AG04449 (cell line): ENCODE data around the gene TECPR1.

ENCODE experiments used
- CTCF ChIA-PET: fragments of 350-600 bp; formaldehyde crosslinking; extraction: SDS; loops from one replicate; lab custom pipeline; 2021; ENCODE audit warnings: antibody characterized with exemption; lab: Yijun Ruan, JAX
- POLR2A ChIA-PET: fragments of 400-600, 350-600 bp; formaldehyde crosslinking; extraction: SDS; loops from one replicate; lab custom pipeline; 2020; ENCODE audit warnings: antibody characterized with exemption, inconsistent platforms; lab: Yijun Ruan, JAX
- DNase-seq: peaks from one replicate; pipeline ENCODE4 v3.0.0-alpha.2; 2010; ENCODE audit warnings: low read depth, low spot score
- H3K4me3 ChIP-seq: 2 replicates; pipeline ENCODE4 v1.5.1; 2011; ENCODE audit warnings: low read depth, mild to moderate bottlenecking, control low read depth, low read length
- CTCF ChIP-seq: IDR thresholded peaks from one replicate; pipeline ENCODE4 v1.5.1; 2011; ENCODE audit warnings: mild to moderate bottlenecking, moderate library complexity, low read length, control low read depth, inconsistent platforms; ENCODE audit not compliant: insufficient read depth; ENCODE audit errors: missing control alignments

TECPR1 gene

GRCh38 chr7:98241674-98242241 lies 10.3 kb downstream of the TECPR1 start:
- ChIA-PET POLR2A (no interaction called here), CTCF (interaction anchor here (0.8 to 2.5 kb wide), 5 partner anchors 9 to 220 kb away, joined by 3 to 14 read pairs (median 5); partner anchors contain the start of gene TECPR1)
- TF ChIP-seq CTCF, result no peak
- no peak for DNase-seq
- no peak overlapping the region for H3K4me3 ChIP-seq

- no peak for DNase-seq
- POLR2A ChIA-PET, result no interaction called here
- no peak overlapping the region for H3K4me3 ChIP-seq
- CTCF ChIA-PET, result interaction anchor here (0.8 to 2.5 kb wide), 7 partner anchors 9 to 220 kb away, joined by 3 to 14 read pairs (median 4); partner anchors contain the start of gene TECPR1
- peak; percentile 79 for TF ChIP-seq CTCF
Observed at GRCh38 chr7:98240961-98241673, 10.9 kb downstream of the TECPR1 start.

GRCh38 chr7:98238976-98239375 lies 13.1 kb downstream of the TECPR1 start:
- DNase-seq, result no peak
- no peak for TF ChIP-seq CTCF
- H3K4me3 ChIP-seq, result no peak overlapping the region
- ChIA-PET POLR2A (no interaction called here), CTCF (interaction anchor here (0.7 to 1.2 kb wide), 2 partner anchors 10 to 217 kb away, joined by 3 read pairs; no protein-coding TSS in a partner anchor)

GRCh38 chr7:98238076-98238475 lies 14.0 kb downstream of the TECPR1 start:
- H3K4me3 ChIP-seq, result no peak overlapping the region
- DNase-seq, result no peak
- ChIA-PET POLR2A (no interaction called here), CTCF (no interaction called here)
- TF ChIP-seq CTCF, result no peak

GRCh38 chr7:98236355-98237185 lies 15.5 kb downstream of the TECPR1 start:
- no peak for DNase-seq
- no peak for TF ChIP-seq CTCF
- POLR2A ChIA-PET, result no interaction called here
- no peak overlapping the region for H3K4me3 ChIP-seq
- CTCF ChIA-PET, result no interaction called here

- no peak overlapping the region for H3K4me3 ChIP-seq
- no peak for DNase-seq
- no peak for TF ChIP-seq CTCF
- ChIA-PET POLR2A (no interaction called here), CTCF (no interaction called here)
Observed at GRCh38 chr7:98235901-98236300, 16.1 kb downstream of the TECPR1 start.
